CD14-positive monocyte (primary cell): ENCODE data around the gene ADPRS. TPM values are rescaled to one million over a fixed set of nuclear protein-coding genes. Genes with fewer than 3 reads are reported as not detected.

Experiments
- DNase-seq, 3 donors: peaks; one replicate each; pipeline ENCODE4 v3.0.0-alpha.2; 2011 to 2022
- H2AFZ ChIP-seq: 2 replicates; pipeline ENCODE4 v1.6.0; 2012; ENCODE audit warnings: mild to moderate bottlenecking, low read depth, low read length, inconsistent platforms; ENCODE audit not compliant: insufficient read depth, poor library complexity, severe bottlenecking
- H3K27ac ChIP-seq, 2 donors: 1 replicate in 1 of 2; 2 replicates in 1 of 2; pipeline ENCODE4 v1.5.1; 2012 to 2013; ENCODE audit warnings: low read length in 2 of 2, control low read depth in 1 of 2, inconsistent platforms in 1 of 2, low read depth in 1 of 2, mild to moderate bottlenecking in 1 of 2
- H3K27me3 ChIP-seq, 2 donors: one replicate each; pipeline versions ENCODE4 v1.6.0 to v1.6.1; 2011 to 2013; ENCODE audit warnings: low read length in 2 of 2; ENCODE audit not compliant: control insufficient read depth in 2 of 2, insufficient read depth in 2 of 2
- H3K36me3 ChIP-seq, 2 donors: replicated peaks in 1 of 2; 1 replicate in 1 of 2; 2 replicates in 1 of 2; pipeline versions ENCODE4 v1.5.1 to v1.6.1; 2012 to 2013; ENCODE audit warnings: low read length in 2 of 2, control low read depth in 1 of 2, inconsistent platforms in 1 of 2, mild to moderate bottlenecking in 1 of 2; ENCODE audit not compliant: insufficient read depth in 2 of 2, control insufficient read depth in 1 of 2
- H3K4me1 ChIP-seq, 2 donors: 1 replicate in 1 of 2; 2 replicates in 1 of 2; pipeline versions ENCODE4 v1.5.1 to v1.6.1; 2012 to 2013; ENCODE audit warnings: low read length in 2 of 2, control low read depth in 1 of 2, inconsistent platforms in 1 of 2, mild to moderate bottlenecking in 1 of 2, moderate library complexity in 1 of 2; ENCODE audit not compliant: insufficient read depth in 2 of 2, control insufficient read depth in 1 of 2
- H3K4me2 ChIP-seq: replicated peaks from 2 replicates; pipeline ENCODE3; 2012; ENCODE audit warnings: low read length, moderate library complexity, mild to moderate bottlenecking; ENCODE audit not compliant: poor library complexity, severe bottlenecking; ENCODE audit errors: extremely low read depth
- H3K4me3 ChIP-seq, 3 experiments: fragments of 200-600 bp in 1 of 3; sonication (generic) in 1 of 3; replicated peaks in 1 of 3; 1 replicate in 2 of 3; 2 replicates in 1 of 3; pipeline ENCODE4 v1.5.1; 2011 to 2013; ENCODE audit warnings: low read length in 3 of 3, mild to moderate bottlenecking in 3 of 3, control low read depth in 2 of 3, low read depth in 2 of 3, inconsistent platforms in 1 of 3, moderate library complexity in 1 of 3
- H3K79me2 ChIP-seq: 2 replicates; pipeline ENCODE4 v1.6.0; 2012; ENCODE audit warnings: mild to moderate bottlenecking, control low read depth, inconsistent platforms, low read length, moderate library complexity; ENCODE audit not compliant: insufficient read depth
- H3K9ac ChIP-seq: 2 replicates; pipeline ENCODE4 v1.6.0; 2017; ENCODE audit warnings: low read length, mild to moderate bottlenecking; ENCODE audit not compliant: insufficient read depth, poor library complexity, severe bottlenecking
- H3K9me3 ChIP-seq, 2 donors: replicated peaks in 1 of 2; 1 replicate in 1 of 2; 2 replicates in 1 of 2; pipeline versions ENCODE4 v1.5.1 to v1.6.1; 2012 to 2013; ENCODE audit warnings: low read length in 2 of 2, control low read depth in 1 of 2; ENCODE audit not compliant: control insufficient read depth in 1 of 2, insufficient read depth in 1 of 2
- H4K20me1 ChIP-seq: 2 replicates; pipeline ENCODE4 v1.6.0; 2012; ENCODE audit warnings: mild to moderate bottlenecking, low read length, control low read depth, moderate library complexity; ENCODE audit not compliant: insufficient read depth
- H3K27ac Mint-ChIP-seq, 7 donors: one replicate each; pipeline ENCODE4 v1.8.0; 2020; ENCODE audit warnings: mild to moderate bottlenecking in 7 of 7, mixed read lengths in 7 of 7, moderate library complexity in 6 of 7, inconsistent platforms in 2 of 7
- H3K27me3 Mint-ChIP-seq, 3 donors: one replicate each; pipeline ENCODE4 v1.8.0; 2021 to 2022; ENCODE audit warnings: low read depth in 3 of 3, mild to moderate bottlenecking in 3 of 3, mixed read lengths in 3 of 3, moderate library complexity in 3 of 3, inconsistent platforms in 1 of 3
- H3K36me3 Mint-ChIP-seq, 2 donors: one replicate each; pipeline ENCODE4 v1.8.0; 2020; ENCODE audit warnings: mixed read lengths in 2 of 2, inconsistent platforms in 1 of 2, mild to moderate bottlenecking in 1 of 2
- H3K4me1 Mint-ChIP-seq: one replicate; pipeline ENCODE4 v1.8.0; 2020; ENCODE audit warnings: mild to moderate bottlenecking, mixed read lengths
- H3K4me3 Mint-ChIP-seq, 2 donors: one replicate each; pipeline ENCODE4 v1.8.0; 2020; ENCODE audit warnings: mild to moderate bottlenecking in 2 of 2, mixed read lengths in 2 of 2, moderate library complexity in 1 of 2
- H3K9me3 Mint-ChIP-seq, 7 donors: one replicate each; pipeline ENCODE4 v1.8.0; 2020 to 2022; ENCODE audit warnings: mixed read lengths in 7 of 7, mild to moderate bottlenecking in 6 of 7, moderate library complexity in 6 of 7, inconsistent platforms in 2 of 7
- WGBS: methylation state at CpG from one replicate; pipeline ENCODE4 v1.1.5; 2013; ENCODE audit warnings: missing lambda C conversion rate; ENCODE audit not compliant: insufficient coverage; 5-methylcytosine and 5-hydroxymethylcytosine counted together
- intact Hi-C, 2 donors: fragments of 100-400 bp; cut with micrococcal nuclease; formaldehyde crosslinking; loops; one replicate each; pipeline versions ENCODE4 v1.15.0 to v1.15.1; 2023
- polyA plus RNA-seq, 3 donors: library from polyadenylated mRNA; depleted of rRNA in 1 of 3; unstranded in 2 of 3; stranded (reverse) in 1 of 3; fragments of 300-500 nt in 2 of 3; fragments of >200 nt in 1 of 3; fragmentation: Illumina TruSeq in 2 of 3; gene quantifications; 1 replicate in 2 of 3; 2 replicates in 1 of 3; pipeline ENCODE4 v1.2.3, GENCODE V29; 2012 to 2021
- TF ChIP-seq, protein P1 (sequence below): fragments of 200-600 bp; IDR thresholded peaks from one replicate; pipeline ENCODE4 v1.8.0; 2022; ENCODE audit warnings: antibody characterized with exemption, mild to moderate bottlenecking

ADPRS gene
- polyA plus RNA-seq, 3 donors, result 13.4 to 30.6 (median 21.9) TPM

- Histone ChIP-seq H3K9me3 (no peaks in the 10 kb centered on the region), H3K36me3 (peaks cover 11 to 15% of the 10 kb centered on the region in 2 donors), H3K27ac (no peak overlapping the region), H4K20me1 (no peaks in the 10 kb centered on the region), H2AFZ (no peak overlapping the region), H3K79me2 (no peaks in the 10 kb centered on the region), H3K4me3 (no peak overlapping the region), H3K9ac (no peak overlapping the region), H3K4me1 (peaks cover 13 to 20% of the 10 kb centered on the region in 2 donors), H3K27me3 (no peaks in the 10 kb centered on the region), H3K4me2 (no peak overlapping the region)
- H3K27me3 Mint-ChIP-seq, result no peaks in the 10 kb centered on the region
- peaks cover 9 to 11% of the 10 kb centered on the region in 2 donors for H3K36me3 Mint-ChIP-seq
- TF ChIP-seq, protein P1, sequence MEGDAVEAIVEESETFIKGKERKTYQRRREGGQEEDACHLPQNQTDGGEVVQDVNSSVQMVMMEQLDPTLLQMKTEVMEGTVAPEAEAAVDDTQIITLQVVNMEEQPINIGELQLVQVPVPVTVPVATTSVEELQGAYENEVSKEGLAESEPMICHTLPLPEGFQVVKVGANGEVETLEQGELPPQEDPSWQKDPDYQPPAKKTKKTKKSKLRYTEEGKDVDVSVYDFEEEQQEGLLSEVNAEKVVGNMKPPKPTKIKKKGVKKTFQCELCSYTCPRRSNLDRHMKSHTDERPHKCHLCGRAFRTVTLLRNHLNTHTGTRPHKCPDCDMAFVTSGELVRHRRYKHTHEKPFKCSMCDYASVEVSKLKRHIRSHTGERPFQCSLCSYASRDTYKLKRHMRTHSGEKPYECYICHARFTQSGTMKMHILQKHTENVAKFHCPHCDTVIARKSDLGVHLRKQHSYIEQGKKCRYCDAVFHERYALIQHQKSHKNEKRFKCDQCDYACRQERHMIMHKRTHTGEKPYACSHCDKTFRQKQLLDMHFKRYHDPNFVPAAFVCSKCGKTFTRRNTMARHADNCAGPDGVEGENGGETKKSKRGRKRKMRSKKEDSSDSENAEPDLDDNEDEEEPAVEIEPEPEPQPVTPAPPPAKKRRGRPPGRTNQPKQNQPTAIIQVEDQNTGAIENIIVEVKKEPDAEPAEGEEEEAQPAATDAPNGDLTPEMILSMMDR, result no peak
- intact Hi-C loops, result no loop called here
- DNase-seq, result no peak
- no CpG with 5 or more reads among the region's 3 CpGs for WGBS
- H3K9me3 Mint-ChIP-seq, result no peaks in the 10 kb centered on the region
- no peak overlapping the region for H3K27ac Mint-ChIP-seq
- no peak overlapping the region for H3K4me3 Mint-ChIP-seq
- H3K4me1 Mint-ChIP-seq, result peaks cover 22% of the 10 kb centered on the region
These were observed 43.3 kb downstream of the ADPRS start for GRCh38 chr1:36132029-36132428.

GRCh38 chr1:36133484-36133883 is 44.8 kb downstream of the ADPRS start:
- TF ChIP-seq, protein P1, result no peak
- Histone ChIP-seq H4K20me1 (no peaks in the 10 kb centered on the region), H3K9me3 (no peaks in the 10 kb centered on the region), H3K79me2 (no peaks in the 10 kb centered on the region), H3K4me1 (peaks cover 10 to 12% of the 10 kb centered on the region in 2 donors), H3K27ac (no peak overlapping the region), H2AFZ (no peak overlapping the region), H3K4me3 (no peak overlapping the region), H3K9ac (no peak overlapping the region), H3K36me3 (peaks cover 25 to 30% of the 10 kb centered on the region in 2 donors), H3K4me2 (no peak overlapping the region), H3K27me3 (no peaks in the 10 kb centered on the region)
- no peaks in the 10 kb centered on the region for H3K9me3 Mint-ChIP-seq
- DNase-seq, result peak in 1 of 3 donors; percentile 30
- WGBS, result 95% methylated on average over 2 of the region's 3 CpGs
- H3K27me3 Mint-ChIP-seq, result no peaks in the 10 kb centered on the region
- peaks cover 14% of the 10 kb centered on the region for H3K4me1 Mint-ChIP-seq
- intact Hi-C loops, result no loop called here
- H3K4me3 Mint-ChIP-seq, result no peak overlapping the region
- no peak overlapping the region for H3K27ac Mint-ChIP-seq
- peaks cover 24 to 25% of the 10 kb centered on the region in 2 donors for H3K36me3 Mint-ChIP-seq
